G401 (cell line): ENCODE results near the gene GABRA5. TPM values are rescaled to one million over a fixed set of nuclear protein-coding genes. Genes with fewer than 3 reads are reported as not detected.

ENCODE experiments used
- DNase-seq: peaks from one replicate; pipeline ENCODE4 v3.0.0-alpha.2; 2015; ENCODE audit warnings: low spot score
- in situ Hi-C: cut with HindIII; loops from 2 replicates; pipeline ENCODE4 v1.10.0; 2016; ENCODE audit warnings: low sequenced_read_pairs, mixed read lengths
- total RNA-seq: library from RNA; depleted of rRNA; stranded (reverse); fragments of >200 nt; shearing (Covaris generic); gene quantifications from 2 replicates; pipeline ENCODE4 v1.2.3, GENCODE V29; 2014

GABRA5 gene
- total RNA-seq, 1 experiment from 2014 or later: 239 TPM

- no peak for DNase-seq
Measured at GRCh38 chr15:26899658-26900057, 32.8 kb downstream of the GABRA5 start.

GRCh38 chr15:26901041-26901440 lies 34.2 kb downstream of the GABRA5 start:
- in situ Hi-C loops: no loop called here
- no peak for DNase-seq

More at GRCh38 chr15:26899658-26900057, 32.8 kb downstream of the GABRA5 start:
- in situ Hi-C loops: no loop called here

GRCh38 chr15:26910715-26911114 lies 43.9 kb downstream of the GABRA5 start:
- no peak for DNase-seq
- in situ Hi-C loops: no loop called here

- no peak for DNase-seq
- in situ Hi-C loops: no loop called here
Measured at GRCh38 chr15:26921433-26921832, 54.6 kb downstream of the GABRA5 start.

- DNase-seq: no peak
- in situ Hi-C loops: no loop called here
Measured at GRCh38 chr15:26926081-26926480, 59.2 kb downstream of the GABRA5 start.

GRCh38 chr15:26928051-26928450 lies 61.2 kb downstream of the GABRA5 start:
- no peak for DNase-seq
- in situ Hi-C loops: no loop called here

- in situ Hi-C loops: no loop called here
- no peak for DNase-seq
Measured at GRCh38 chr15:26929588-26929987, 62.7 kb downstream of the GABRA5 start.

- in situ Hi-C loops: no loop called here
- DNase-seq: no peak
Measured at GRCh38 chr15:26934848-26935247, 68.0 kb downstream of the GABRA5 start.

- DNase-seq: no peak
- in situ Hi-C loops: no loop called here
Measured at GRCh38 chr15:26935322-26935721, 68.5 kb downstream of the GABRA5 start.

GRCh38 chr15:26936502-26936901 lies 69.6 kb downstream of the GABRA5 start:
- no peak for DNase-seq
- in situ Hi-C loops: no loop called here

GRCh38 chr15:26937134-26937533 lies 70.3 kb downstream of the GABRA5 start:
- in situ Hi-C loops: no loop called here
- no peak for DNase-seq

- in situ Hi-C loops: no loop called here
- no peak for DNase-seq
Measured at GRCh38 chr15:26939398-26939797, 72.5 kb downstream of the GABRA5 start.

GRCh38 chr15:26941489-26941888 lies 74.6 kb downstream of the GABRA5 start:
- in situ Hi-C loops: no loop called here
- no peak for DNase-seq

GRCh38 chr15:26943866-26944265 lies 77.0 kb downstream of the GABRA5 start:
- in situ Hi-C loops: no loop called here
- DNase-seq: no peak

- in situ Hi-C loops: no loop called here
- no peak for DNase-seq
Measured at GRCh38 chr15:26945046-26945445, 78.2 kb downstream of the GABRA5 start.

- in situ Hi-C loops: no loop called here
Measured at GRCh38 chr15:26950001-26950400, 83.1 kb downstream of the GABRA5 start.

GRCh38 chr15:26954403-26954802 lies 87.5 kb downstream of the GABRA5 start:
- DNase-seq: no peak
- in situ Hi-C loops: no loop called here

More at GRCh38 chr15:26950001-26950400, 83.1 kb downstream of the GABRA5 start:
- DNase-seq: no peak

- DNase-seq: no peak
- in situ Hi-C loops: no loop called here
Measured at GRCh38 chr15:26967719-26968269, 100.9 kb downstream of the GABRA5 start.

GRCh38 chr15:26968806-26969205 lies 101.9 kb downstream of the GABRA5 start:
- in situ Hi-C loops: no loop called here
- no peak for DNase-seq

- DNase-seq: no peak
- in situ Hi-C loops: no loop called here
Measured at GRCh38 chr15:26970712-26971210, 103.9 kb downstream of the GABRA5 start, which contains the start of gene GABRG3. GABRG3 (plus strand) TSS chr15:26971181.

GRCh38 chr15:26971271-26972018 lies 104.6 kb downstream of the GABRA5 start:
- no peak for DNase-seq
- in situ Hi-C loops: no loop called here
